ENCODE data around the gene CARMIL3.

- TF ChIP-seq POLR2AphosphoS5 (IDR thresholded peaks at IDR 0.05; ENCODE audit: borderline replicate concordance, low read depth, low read length) (no peak), EZH2 (IDR thresholded peaks at IDR 0.05) (no peak), FOXP2 (optimal IDR thresholded peaks at IDR 0.05; ENCODE audit: control extremely low read depth, extremely low read length, insufficient read depth) (no peak)
These were observed 35.2 kb downstream of the CARMIL3 start for GRCh38 chr14:24087004-24087403.

All from SK-N-MC (cell line).